H9 (cell line): Measurements from ENCODE around the gene ALG12. TPM values are rescaled to one million over a fixed set of nuclear protein-coding genes. Genes with fewer than 3 reads are reported as not detected.

Source experiments
- DNase-seq: peaks from one replicate; pipeline ENCODE4 v3.0.0-alpha.2; 2017
- H2AFZ ChIP-seq: one replicate; pipeline ENCODE4 v1.6.1; 2013; ENCODE audit warnings: mild to moderate bottlenecking, low read length, control low read depth, moderate library complexity
- H2AK5ac ChIP-seq: 2 replicates; pipeline ENCODE4 v1.6.1; 2013; ENCODE audit warnings: low read length, control low read depth, mixed read lengths; ENCODE audit not compliant: insufficient read length
- H2BK120ac ChIP-seq: one replicate; pipeline ENCODE4 v1.6.1; 2013; ENCODE audit warnings: low read depth, mild to moderate bottlenecking, low read length, control low read depth, inconsistent platforms; ENCODE audit not compliant: poor library complexity, severe bottlenecking
- H2BK12ac ChIP-seq: 2 replicates; pipeline ENCODE4 v1.6.1; 2013; ENCODE audit warnings: low read length, control low read depth, mixed read lengths, low read depth; ENCODE audit not compliant: insufficient read length
- H2BK15ac ChIP-seq: 2 replicates; pipeline ENCODE4 v1.6.1; 2013; ENCODE audit warnings: low read depth, low read length, control low read depth
- H2BK20ac ChIP-seq: one replicate; pipeline ENCODE4 v1.6.1; 2013; ENCODE audit warnings: low read depth, mild to moderate bottlenecking, low read length, control low read depth, inconsistent platforms; ENCODE audit not compliant: poor library complexity, severe bottlenecking
- H2BK5ac ChIP-seq: 2 replicates; pipeline ENCODE4 v1.6.1; 2013; ENCODE audit warnings: low read length, control low read depth, mixed read lengths; ENCODE audit not compliant: insufficient read length
- H3K14ac ChIP-seq: 2 replicates; pipeline ENCODE4 v1.6.1; 2013; ENCODE audit warnings: low read length, control low read depth; ENCODE audit not compliant: insufficient read depth
- H3K18ac ChIP-seq: 2 replicates; pipeline ENCODE4 v1.6.1; 2013; ENCODE audit warnings: low read depth, mild to moderate bottlenecking, mixed read lengths, low read length, control low read depth; ENCODE audit not compliant: insufficient read length
- H3K23ac ChIP-seq: 2 replicates; pipeline ENCODE4 v1.6.1; 2013; ENCODE audit warnings: low read length, control low read depth, mixed read lengths, low read depth; ENCODE audit not compliant: insufficient read length
- H3K23me2 ChIP-seq: 2 replicates; pipeline ENCODE4 v1.6.1; 2013; ENCODE audit warnings: low read depth, mild to moderate bottlenecking, mixed read lengths, low read length, control low read depth; ENCODE audit not compliant: insufficient read length, poor library complexity, severe bottlenecking
- H3K27ac ChIP-seq: 2 replicates; pipeline ENCODE4 v1.5.1; 2013; ENCODE audit warnings: low read length, control low read depth, mixed read lengths, low read depth; ENCODE audit not compliant: insufficient read length
- H3K27me3 ChIP-seq: 2 replicates; pipeline ENCODE4 v1.6.1; 2013; ENCODE audit warnings: low read length, control low read depth, inconsistent platforms; ENCODE audit not compliant: insufficient read depth
- H3K4ac ChIP-seq: 2 replicates; pipeline ENCODE4 v1.6.1; 2013; ENCODE audit warnings: low read depth, mild to moderate bottlenecking, control low read depth, inconsistent platforms, low read length, moderate library complexity
- H3K4me1 ChIP-seq: 2 replicates; pipeline ENCODE4 v1.6.1; 2013; ENCODE audit warnings: low read length, control low read depth, inconsistent platforms; ENCODE audit not compliant: insufficient read depth
- H3K4me2 ChIP-seq: 2 replicates; pipeline ENCODE4 v1.6.1; 2013; ENCODE audit warnings: low read length, control low read depth, mixed read lengths; ENCODE audit not compliant: insufficient read length, insufficient read depth
- H3K56ac ChIP-seq: 2 replicates; pipeline ENCODE4 v1.6.1; 2013; ENCODE audit warnings: low read depth, mild to moderate bottlenecking, mixed read lengths, low read length, control low read depth; ENCODE audit not compliant: insufficient read length
- H3K79me1 ChIP-seq: 2 replicates; pipeline ENCODE4 v1.6.1; 2013; ENCODE audit warnings: low read depth, mild to moderate bottlenecking, moderate library complexity, low read length, control low read depth, inconsistent platforms; ENCODE audit not compliant: insufficient read depth, poor library complexity, severe bottlenecking
- H3K79me2 ChIP-seq: 2 replicates; pipeline ENCODE4 v1.6.1; 2013; ENCODE audit warnings: low read length, control low read depth, inconsistent platforms; ENCODE audit not compliant: insufficient read depth
- H3K9ac ChIP-seq: 2 replicates; pipeline ENCODE4 v1.6.1; 2013; ENCODE audit warnings: low read length, control low read depth, mixed read lengths; ENCODE audit not compliant: insufficient read length; ENCODE audit errors: extremely low read depth
- H3K9me3 ChIP-seq: one replicate; pipeline ENCODE4 v1.6.1; 2013; ENCODE audit warnings: low read depth, low read length, inconsistent platforms; ENCODE audit not compliant: control insufficient read depth
- H3T11ph ChIP-seq: one replicate; pipeline ENCODE4 v1.6.1; 2013; ENCODE audit warnings: mild to moderate bottlenecking, low read length, control low read depth, inconsistent platforms
- H4K20me1 ChIP-seq: one replicate; pipeline ENCODE4 v1.6.1; 2013; ENCODE audit not compliant: control insufficient read depth, insufficient read length, insufficient read depth
- H4K5ac ChIP-seq: 2 replicates; pipeline ENCODE4 v1.6.1; 2013; ENCODE audit warnings: low read depth, mild to moderate bottlenecking, mixed read lengths, low read length, control low read depth; ENCODE audit not compliant: insufficient read length
- H4K8ac ChIP-seq: replicated peaks from 2 replicates; pipeline ENCODE4 v1.6.1; 2013; ENCODE audit warnings: low read length, control low read depth, mixed read lengths, low read depth; ENCODE audit not compliant: insufficient read length
- H4K91ac ChIP-seq: 2 replicates; pipeline ENCODE4 v1.6.1; 2013; ENCODE audit warnings: low read depth, mild to moderate bottlenecking, moderate library complexity, mixed read lengths, low read length, control low read depth; ENCODE audit not compliant: insufficient read length
- H3K27ac Mint-ChIP-seq, 3 experiments: 2 replicates in 2 of 3; 3 replicates in 1 of 3; pipeline ENCODE4 v1.8.0; 2020 to 2021; ENCODE audit warnings: mixed read lengths in 3 of 3, mild to moderate bottlenecking in 1 of 3, moderate library complexity in 1 of 3
- H3K27me3 Mint-ChIP-seq: 2 replicates; pipeline ENCODE4 v1.8.0; 2021; ENCODE audit warnings: low read depth, mild to moderate bottlenecking, moderate library complexity, mixed read lengths
- H3K36me3 Mint-ChIP-seq, 3 experiments: 2 replicates in 2 of 3; 3 replicates in 1 of 3; pipeline ENCODE4 v1.8.0; 2020 to 2021; ENCODE audit warnings: low read depth in 3 of 3, mixed read lengths in 3 of 3; ENCODE audit not compliant: insufficient read depth in 1 of 3
- H3K4me1 Mint-ChIP-seq, 2 experiments: 2 replicates each; pipeline ENCODE4 v1.8.0; 2020; ENCODE audit warnings: mixed read lengths in 2 of 2
- H3K4me3 Mint-ChIP-seq, 2 experiments: 2 replicates in 1 of 2; 3 replicates in 1 of 2; pipeline ENCODE4 v1.8.0; 2020 to 2021; ENCODE audit warnings: mild to moderate bottlenecking in 2 of 2, mixed read lengths in 2 of 2, moderate library complexity in 1 of 2
- H3K9me3 Mint-ChIP-seq, 2 experiments: 2 replicates in 1 of 2; 3 replicates in 1 of 2; pipeline ENCODE4 v1.8.0; 2020; ENCODE audit warnings: mild to moderate bottlenecking in 2 of 2, mixed read lengths in 2 of 2, moderate library complexity in 1 of 2
- CTCF ChIP-seq: fragments of 200-600 bp; sonication (generic); conservative IDR thresholded peaks from 3 replicates; pipeline ENCODE4 v1.8.0; 2021; ENCODE audit warnings: antibody characterized with exemption, mild to moderate bottlenecking
- WGBS: extraction: QIAGEN DNeasy Blood & Tissue Kit; methylation state at CpG from one replicate; pipeline ENCODE4 v1.1.7; 2013; ENCODE audit warnings: missing lambda C conversion rate, low lambda C conversion rate, mixed read lengths; ENCODE audit not compliant: insufficient read length; ENCODE audit errors: extremely low coverage; 5-methylcytosine and 5-hydroxymethylcytosine counted together
- total RNA-seq: library from RNA; stranded (reverse); gene quantifications from 2 replicates; pipeline ENCODE4 v1.2.1, GENCODE V29; 2021

The ALG12 gene
- total RNA-seq, 1 experiment from 2014 or later = 19.2 TPM

- Histone ChIP-seq H3K79me1 (peaks cover 6% of the 10 kb centered on the region), H4K91ac (no peak overlapping the region), H3K27ac (no peak overlapping the region), H4K20me1 (no peaks in the 10 kb centered on the region), H3K4me1 (no peaks in the 10 kb centered on the region), H2AFZ (no peak overlapping the region), H3K56ac (no peak overlapping the region), H4K5ac (no peak overlapping the region), H3K27me3 (no peaks in the 10 kb centered on the region), H3K9me3 (no peaks in the 10 kb centered on the region), H3K4ac (no peak overlapping the region), H3T11ph (no peak overlapping the region), H3K4me2 (peak overlapping the region; percentile 33), H2BK15ac (no peak overlapping the region), H3K18ac (no peak overlapping the region), H2BK20ac (no peak overlapping the region), H2BK5ac (no peak overlapping the region), H3K23me2 (no peaks in the 10 kb centered on the region), H3K9ac (no peak overlapping the region), H3K79me2 (peaks cover 3% of the 10 kb centered on the region; the same call in 1 of the 2 replicates), H2BK120ac (no peak overlapping the region), H2BK12ac (no peak overlapping the region), H2AK5ac (no peak overlapping the region), H3K23ac (no peak overlapping the region), H4K8ac (no peak overlapping the region), H3K14ac (no peak overlapping the region)
- H3K4me1 Mint-ChIP-seq = peaks cover 2 to 10% of the 10 kb centered on the region in 2 experiments; a peak in 2 of 4 replicates
- no peaks in the 10 kb centered on the region for H3K9me3 Mint-ChIP-seq
- TF ChIP-seq CTCF = no peak
- no peak overlapping the region for H3K27ac Mint-ChIP-seq
- peaks cover 4% of the 10 kb centered on the region for H3K27me3 Mint-ChIP-seq
- peak overlapping the region; percentile 52 to 76 for H3K4me3 Mint-ChIP-seq
- peaks cover 8 to 17% (median 14%) of the 10 kb centered on the region in 3 experiments; a peak in 6 of 7 replicates for H3K36me3 Mint-ChIP-seq
- DNase-seq = peak; percentile 72
- WGBS = no CpG with 5 or more reads among the region's 21 CpGs
Measured at GRCh38 chr22:49959782-49960158, 41.5 kb upstream of the ALG12 start.
